Measurements from ENCODE around the gene NUP85.
A peak's percentile ranks its signal among the peaks of the same experiment; 100 is the strongest.

Gene NUP85

DNA sequence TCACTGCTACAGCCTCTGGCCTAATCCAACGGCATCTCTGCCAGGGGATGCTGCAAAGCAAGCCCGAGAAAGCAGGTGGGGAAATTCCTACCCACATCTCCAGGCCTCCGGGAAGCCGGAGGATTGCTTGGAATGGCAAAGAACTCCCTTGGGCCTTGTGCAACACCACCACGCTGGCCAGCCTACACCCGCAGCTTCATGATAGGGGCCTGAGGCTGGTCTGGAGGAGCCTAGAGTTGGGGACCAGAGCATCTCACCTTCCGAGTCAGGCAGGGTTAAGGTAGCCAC is 35.6 kb downstream of the NUP85 start:
- H2BK120ac ChIP-seq (ENCODE audit: insufficient read depth, low read length, poor library complexity), result no peak overlapping the region
- WGBS (ENCODE audit: extremely low coverage, insufficient coverage, insufficient read length), result no CpG with 5 or more reads among the region's 7 CpGs
- H3K14ac ChIP-seq (ENCODE audit: low read length), result no peak overlapping the region

DNA sequence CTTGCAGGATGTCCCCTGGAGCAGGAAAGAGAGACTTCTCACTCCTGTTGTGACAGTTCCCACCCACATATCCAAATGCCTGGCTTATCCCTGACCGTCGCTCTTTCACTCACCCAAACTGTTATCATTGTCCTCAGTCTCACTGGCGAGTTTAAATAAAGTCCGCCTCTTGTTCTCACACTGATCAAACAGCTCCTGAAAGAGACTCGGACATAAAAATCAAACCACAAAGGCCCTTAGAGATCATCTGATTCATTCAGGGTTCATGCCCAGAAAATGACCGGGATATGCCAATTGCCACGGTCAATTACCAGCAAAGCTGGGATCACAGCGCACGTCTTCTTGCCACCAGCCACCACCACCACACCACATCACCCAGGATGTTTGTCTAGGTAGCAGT is 36.0 kb downstream of the NUP85 start:
- H3K9me3 ChIP-seq (ENCODE audit: insufficient read depth, low read depth, low read length), result peaks cover 1% of the 10 kb centered on the region
- no peaks in the 10 kb centered on the region for H3K27me3 ChIP-seq (ENCODE audit: insufficient read depth, low read length)
- no CpG with 5 or more reads among the region's 9 CpGs for WGBS (ENCODE audit: extremely low coverage, insufficient coverage, insufficient read length)
- H3K4me3 ChIP-seq (ENCODE audit: low read depth, low read length), result no peak overlapping the region
- H4K12ac ChIP-seq (ENCODE audit: low read depth, low read length), result no peak overlapping the region
- no peak overlapping the region for H3K14ac ChIP-seq (ENCODE audit: low read length)
- no peak overlapping the region for H3K9ac ChIP-seq (ENCODE audit: low read length)
- H2AK5ac ChIP-seq (ENCODE audit: low read length), result no peak overlapping the region
- H3K4me2 ChIP-seq (ENCODE audit: low read length), result no peak overlapping the region
- H4K91ac ChIP-seq (ENCODE audit: low read depth, low read length), result no peak overlapping the region
- H3K27ac ChIP-seq (ENCODE audit: low read depth, low read length), result no peak overlapping the region
- H4K8ac ChIP-seq (ENCODE audit: low read depth, low read length), result no peak overlapping the region
- H2BK12ac ChIP-seq (ENCODE audit: low read length), result no peak overlapping the region
- no peak overlapping the region for H3K18ac ChIP-seq (ENCODE audit: low read length)
- H2BK5ac ChIP-seq (ENCODE audit: low read depth, low read length, poor library complexity), result no peak overlapping the region
- no peak overlapping the region for H3K23ac ChIP-seq (ENCODE audit: low read length)
- no peak overlapping the region for H2BK120ac ChIP-seq (ENCODE audit: insufficient read depth, low read length, poor library complexity)
- H3K4me1 ChIP-seq (ENCODE audit: control insufficient read depth in 1 of 2, insufficient read depth in 2 of 2, low read length in 2 of 2), result peaks cover 4 to 5% of the 10 kb centered on the region in 2 experiments
- DNase-seq, result no peak
- H2AFZ ChIP-seq (ENCODE audit: insufficient read depth, low read length, poor library complexity), result no peak overlapping the region
- H3K79me2 ChIP-seq (ENCODE audit: control insufficient read depth, insufficient read depth, low read length, poor library complexity), result no peaks in the 10 kb centered on the region
- H3K36me3 ChIP-seq (ENCODE audit: control insufficient read depth in 1 of 2, insufficient read depth in 2 of 2, low read length in 2 of 2), result peaks cover 88 to 98% of the 10 kb centered on the region in 2 experiments
- H3K4ac ChIP-seq (ENCODE audit: low read depth, low read length), result no peak overlapping the region
- H3K79me1 ChIP-seq (ENCODE audit: low read length), result no peaks in the 10 kb centered on the region

More for the DNA sequence above, 35.6 kb downstream of the NUP85 start:
- Histone ChIP-seq H2AFZ (ENCODE audit: insufficient read depth, low read length, poor library complexity) (no peak overlapping the region), H3K18ac (ENCODE audit: low read length) (no peak overlapping the region), H3K4ac (ENCODE audit: low read depth, low read length) (no peak overlapping the region), H3K9me3 (ENCODE audit: insufficient read depth, low read depth, low read length) (peaks cover 1% of the 10 kb centered on the region), H2AK5ac (ENCODE audit: low read length) (no peak overlapping the region), H4K91ac (ENCODE audit: low read depth, low read length) (no peak overlapping the region), H3K4me3 (ENCODE audit: low read depth, low read length) (no peak overlapping the region), H3K27ac (ENCODE audit: low read depth, low read length) (no peak overlapping the region), H4K8ac (ENCODE audit: low read depth, low read length) (no peak overlapping the region), H2BK5ac (ENCODE audit: low read depth, low read length, poor library complexity) (no peak overlapping the region), H4K12ac (ENCODE audit: low read depth, low read length) (no peak overlapping the region), H3K27me3 (ENCODE audit: insufficient read depth, low read length) (no peaks in the 10 kb centered on the region), H3K4me1 (ENCODE audit: control insufficient read depth in 1 of 2, insufficient read depth in 2 of 2, low read length in 2 of 2) (peaks cover under 1% of the 10 kb centered on the region in 2 experiments), H3K79me2 (ENCODE audit: control insufficient read depth, insufficient read depth, low read length, poor library complexity) (no peaks in the 10 kb centered on the region), H3K4me2 (ENCODE audit: low read length) (no peak overlapping the region), H3K23ac (ENCODE audit: low read length) (no peak overlapping the region), H3K9ac (ENCODE audit: low read length) (no peak overlapping the region), H2BK12ac (ENCODE audit: low read length) (no peak overlapping the region), H3K36me3 (ENCODE audit: control insufficient read depth in 1 of 2, insufficient read depth in 2 of 2, low read length in 2 of 2) (peaks cover 84 to 98% of the 10 kb centered on the region in 2 experiments), H3K79me1 (ENCODE audit: low read length) (no peaks in the 10 kb centered on the region)
- peak; percentile 96 for DNase-seq

DNA sequence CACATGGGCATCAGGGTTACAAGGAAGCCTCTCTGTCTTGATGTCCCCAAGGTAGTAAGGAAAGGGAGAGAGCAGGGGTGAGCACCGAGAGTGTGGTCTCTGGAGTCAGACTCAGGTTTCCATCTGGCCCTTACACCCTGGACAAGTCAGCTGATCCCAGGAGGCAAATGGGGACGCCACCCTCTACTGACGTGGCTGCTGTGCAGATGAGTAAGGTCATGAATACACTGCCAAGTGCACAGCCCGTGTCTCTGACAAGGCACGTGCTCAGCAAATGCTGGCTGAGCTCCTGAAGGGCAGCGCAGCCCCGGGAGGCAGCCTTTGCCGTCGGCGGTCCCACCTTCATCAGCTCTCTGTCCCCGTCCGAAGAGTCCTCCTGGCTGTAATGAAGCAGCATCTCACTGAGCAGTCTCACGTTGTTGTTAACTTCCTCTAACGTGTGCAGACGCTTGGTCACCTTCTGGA is 36.5 kb downstream of the NUP85 start:
- Histone ChIP-seq H3K79me2 (ENCODE audit: control insufficient read depth, insufficient read depth, low read length, poor library complexity) (no peaks in the 10 kb centered on the region), H2BK120ac (ENCODE audit: insufficient read depth, low read length, poor library complexity) (no peak overlapping the region), H3K4ac (ENCODE audit: low read depth, low read length) (no peak overlapping the region), H3K27me3 (ENCODE audit: insufficient read depth, low read length) (no peaks in the 10 kb centered on the region), H3K9me3 (ENCODE audit: insufficient read depth, low read depth, low read length) (peaks cover 1% of the 10 kb centered on the region), H2BK5ac (ENCODE audit: low read depth, low read length, poor library complexity) (no peak overlapping the region), H4K91ac (ENCODE audit: low read depth, low read length) (no peak overlapping the region), H3K14ac (ENCODE audit: low read length) (no peak overlapping the region), H2AK5ac (ENCODE audit: low read length) (no peak overlapping the region), H4K12ac (ENCODE audit: low read depth, low read length) (no peak overlapping the region), H2AFZ (ENCODE audit: insufficient read depth, low read length, poor library complexity) (no peak overlapping the region), H3K79me1 (ENCODE audit: low read length) (no peaks in the 10 kb centered on the region), H3K36me3 (ENCODE audit: control insufficient read depth in 1 of 2, insufficient read depth in 2 of 2, low read length in 2 of 2) (peaks cover 85 to 94% of the 10 kb centered on the region in 2 experiments), H3K4me3 (ENCODE audit: low read depth, low read length) (no peak overlapping the region), H2BK12ac (ENCODE audit: low read length) (no peak overlapping the region), H3K27ac (ENCODE audit: low read depth, low read length) (no peak overlapping the region), H3K9ac (ENCODE audit: low read length) (no peak overlapping the region), H3K4me2 (ENCODE audit: low read length) (no peak overlapping the region), H4K8ac (ENCODE audit: low read depth, low read length) (no peak overlapping the region), H3K18ac (ENCODE audit: low read length) (no peak overlapping the region), H3K4me1 (ENCODE audit: control insufficient read depth in 1 of 2, insufficient read depth in 2 of 2, low read length in 2 of 2) (peaks cover 5 to 6% of the 10 kb centered on the region in 2 experiments), H3K23ac (ENCODE audit: low read length) (no peak overlapping the region)
- DNase-seq, result peak in 1 of 2 donors; percentile 26
- no CpG with 5 or more reads among the region's 15 CpGs for WGBS (ENCODE audit: extremely low coverage, insufficient coverage, insufficient read length)

DNA sequence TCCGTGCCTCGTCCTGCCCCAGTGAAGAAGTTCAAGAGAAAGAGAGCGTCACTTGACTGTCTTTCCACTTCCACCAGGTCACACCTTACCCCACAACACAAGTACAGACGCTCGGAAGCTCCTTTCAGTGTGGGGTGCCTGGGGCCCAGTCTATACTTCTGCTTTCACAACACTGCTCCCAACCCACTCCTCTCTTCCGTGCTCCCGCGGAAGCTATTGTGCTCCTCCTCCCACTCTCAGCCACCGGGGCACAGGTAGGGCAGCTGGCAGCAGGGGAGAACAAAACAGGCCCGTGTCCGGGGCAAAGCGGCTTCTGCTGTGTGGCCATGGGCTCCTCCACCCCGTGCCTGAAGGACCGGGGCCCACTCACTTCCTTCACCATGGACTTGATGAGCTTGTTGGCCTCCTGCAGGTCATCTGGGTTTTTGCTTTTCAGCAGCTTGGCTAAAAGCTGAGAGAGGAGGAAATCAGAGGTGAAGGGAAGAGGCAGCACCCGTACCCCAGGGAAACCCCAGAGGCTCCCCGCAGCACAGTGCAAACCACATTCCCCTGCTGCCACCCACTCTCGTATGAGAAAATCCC is 37.1 kb downstream of the NUP85 start:
- no peak overlapping the region for H3K27ac ChIP-seq (ENCODE audit: low read depth, low read length)
- H3K4ac ChIP-seq (ENCODE audit: low read depth, low read length), result no peak overlapping the region
- H3K14ac ChIP-seq (ENCODE audit: low read length), result no peak overlapping the region
- H3K4me2 ChIP-seq (ENCODE audit: low read length), result no peak overlapping the region
- WGBS (ENCODE audit: extremely low coverage, insufficient coverage, insufficient read length), result no CpG with 5 or more reads among the region's 17 CpGs
- no peak overlapping the region for H3K9ac ChIP-seq (ENCODE audit: low read length)
- H2BK5ac ChIP-seq (ENCODE audit: low read depth, low read length, poor library complexity), result no peak overlapping the region
- H2BK120ac ChIP-seq (ENCODE audit: insufficient read depth, low read length, poor library complexity), result no peak overlapping the region
- no peaks in the 10 kb centered on the region for H3K79me1 ChIP-seq (ENCODE audit: low read length)
- H4K12ac ChIP-seq (ENCODE audit: low read depth, low read length), result no peak overlapping the region
- H3K9me3 ChIP-seq (ENCODE audit: insufficient read depth, low read depth, low read length), result peaks cover 1% of the 10 kb centered on the region
- peaks cover 79 to 89% of the 10 kb centered on the region in 2 experiments for H3K36me3 ChIP-seq (ENCODE audit: control insufficient read depth in 1 of 2, insufficient read depth in 2 of 2, low read length in 2 of 2)
- H3K23ac ChIP-seq (ENCODE audit: low read length), result no peak overlapping the region
- no peak overlapping the region for H2BK12ac ChIP-seq (ENCODE audit: low read length)
- H4K8ac ChIP-seq (ENCODE audit: low read depth, low read length), result no peak overlapping the region
- no peaks in the 10 kb centered on the region for H3K79me2 ChIP-seq (ENCODE audit: control insufficient read depth, insufficient read depth, low read length, poor library complexity)
- no peak overlapping the region for H2AFZ ChIP-seq (ENCODE audit: insufficient read depth, low read length, poor library complexity)
- no peak for DNase-seq
- H2AK5ac ChIP-seq (ENCODE audit: low read length), result no peak overlapping the region
- no peak overlapping the region for H3K18ac ChIP-seq (ENCODE audit: low read length)
- H3K4me1 ChIP-seq (ENCODE audit: control insufficient read depth in 1 of 2, insufficient read depth in 2 of 2, low read length in 2 of 2), result peaks cover 5 to 6% of the 10 kb centered on the region in 2 experiments
- no peak overlapping the region for H4K91ac ChIP-seq (ENCODE audit: low read depth, low read length)
- no peak overlapping the region for H3K4me3 ChIP-seq (ENCODE audit: low read depth, low read length)
- H3K27me3 ChIP-seq (ENCODE audit: insufficient read depth, low read length), result no peaks in the 10 kb centered on the region

Measured in trophoblast cell (in vitro differentiated cells and primary cell).